Calu3 (cell line): ENCODE results near the gene SCNN1A. TPM values are rescaled to one million over a fixed set of nuclear protein-coding genes. Genes with fewer than 3 reads are reported as not detected.
A peak's percentile ranks its signal among the peaks of the same experiment; 100 is the strongest.
"Not testable (repeated sequence)": the region's sequence is repeated elsewhere in the genome, so short reads cannot be mapped to it uniquely, and the experiment has no call there.

ENCODE experiments used
- BruUV-seq: library from RNA; stranded (reverse); fragments of 400-500 nt; replicated peaks from 2 replicates; lab custom pipeline; 2021; lab: Mats Ljungman, UMichigan
- CTCF ChIA-PET: fragments of 300-600 bp; sonication (Branson Sonifier 250); formaldehyde crosslinking; loops from one replicate; lab custom pipeline; 2022; ENCODE audit warnings: antibody characterized with exemption; lab: Charles Lee
- DNase-seq: peaks from one replicate; pipeline ENCODE4 v3.0.0; 2022
- H3K27ac Mint-ChIP-seq: one replicate; pipeline ENCODE4 v1.8.0; 2022; ENCODE audit warnings: mixed read lengths; ENCODE audit not compliant: unreplicated experiment
- H3K27me3 Mint-ChIP-seq: one replicate; pipeline ENCODE4 v1.8.0; 2022; ENCODE audit warnings: mixed read lengths; ENCODE audit not compliant: unreplicated experiment
- H3K36me3 Mint-ChIP-seq: one replicate; pipeline ENCODE4 v1.8.0; 2022; ENCODE audit warnings: mild to moderate bottlenecking, moderate library complexity, mixed read lengths; ENCODE audit not compliant: insufficient read depth, unreplicated experiment
- H3K4me1 Mint-ChIP-seq: one replicate; pipeline ENCODE4 v1.8.0; 2022; ENCODE audit warnings: mild to moderate bottlenecking, low read depth, mixed read lengths; ENCODE audit not compliant: unreplicated experiment
- H3K4me3 Mint-ChIP-seq: one replicate; pipeline ENCODE4 v1.8.0; 2022; ENCODE audit warnings: mild to moderate bottlenecking, low read depth, moderate library complexity, mixed read lengths; ENCODE audit not compliant: unreplicated experiment
- H3K9me3 Mint-ChIP-seq: one replicate; pipeline ENCODE4 v1.8.0; 2022; ENCODE audit warnings: low read depth, mixed read lengths; ENCODE audit not compliant: unreplicated experiment
- intact Hi-C: fragments of 100-400 bp; cut with micrococcal nuclease; formaldehyde crosslinking; loops from one replicate; pipeline ENCODE4 v1.10.0; 2022; ENCODE audit not compliant: unreplicated experiment
- total RNA-seq: library from RNA; stranded (reverse); gene quantifications from 2 replicates; pipeline ENCODE4 v1.2.3, GENCODE V29; 2022
- TF ChIP-seq, protein P1 (sequence below): fragments of 200-600 bp; IDR thresholded peaks from one replicate; pipeline ENCODE4 v1.8.0; 2022; ENCODE audit warnings: antibody characterized with exemption; ENCODE audit not compliant: unreplicated experiment

The SCNN1A gene
- total RNA-seq, 1 experiment from 2014 or later = 53.5 TPM

GRCh38 chr12:6346235-6346832 is 29.0 kb downstream of the SCNN1A start:
- H3K9me3 Mint-ChIP-seq = peaks cover 3% of the 10 kb centered on the region
- DNase-seq = no peak
- intact Hi-C loops = loop anchor here (10.0 kb wide), 1 partner anchor 188 kb away; the partner anchor contains the start of gene GAPDH
- TF ChIP-seq, protein P1, sequence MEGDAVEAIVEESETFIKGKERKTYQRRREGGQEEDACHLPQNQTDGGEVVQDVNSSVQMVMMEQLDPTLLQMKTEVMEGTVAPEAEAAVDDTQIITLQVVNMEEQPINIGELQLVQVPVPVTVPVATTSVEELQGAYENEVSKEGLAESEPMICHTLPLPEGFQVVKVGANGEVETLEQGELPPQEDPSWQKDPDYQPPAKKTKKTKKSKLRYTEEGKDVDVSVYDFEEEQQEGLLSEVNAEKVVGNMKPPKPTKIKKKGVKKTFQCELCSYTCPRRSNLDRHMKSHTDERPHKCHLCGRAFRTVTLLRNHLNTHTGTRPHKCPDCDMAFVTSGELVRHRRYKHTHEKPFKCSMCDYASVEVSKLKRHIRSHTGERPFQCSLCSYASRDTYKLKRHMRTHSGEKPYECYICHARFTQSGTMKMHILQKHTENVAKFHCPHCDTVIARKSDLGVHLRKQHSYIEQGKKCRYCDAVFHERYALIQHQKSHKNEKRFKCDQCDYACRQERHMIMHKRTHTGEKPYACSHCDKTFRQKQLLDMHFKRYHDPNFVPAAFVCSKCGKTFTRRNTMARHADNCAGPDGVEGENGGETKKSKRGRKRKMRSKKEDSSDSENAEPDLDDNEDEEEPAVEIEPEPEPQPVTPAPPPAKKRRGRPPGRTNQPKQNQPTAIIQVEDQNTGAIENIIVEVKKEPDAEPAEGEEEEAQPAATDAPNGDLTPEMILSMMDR = no peak
- BruUV-seq = no TSS peak
- no peaks in the 10 kb centered on the region for H3K27me3 Mint-ChIP-seq
- H3K27ac Mint-ChIP-seq = peak overlapping the region; percentile 88
- CTCF ChIA-PET = interaction anchor here (0.8 to 2.6 kb wide), 3 partner anchors 11 to 145 kb away, joined by 3 to 25 read pairs (median 6); no protein-coding TSS in a partner anchor
- peaks cover 26% of the 10 kb centered on the region for H3K36me3 Mint-ChIP-seq
- H3K4me1 Mint-ChIP-seq = peaks cover 49% of the 10 kb centered on the region
- H3K4me3 Mint-ChIP-seq = no peak overlapping the region

GRCh38 chr12:6345319-6346091 is 29.9 kb downstream of the SCNN1A start:
- peaks cover 49% of the 10 kb centered on the region for H3K4me1 Mint-ChIP-seq
- peak overlapping the region; percentile 88 for H3K27ac Mint-ChIP-seq
- peaks cover 26% of the 10 kb centered on the region for H3K36me3 Mint-ChIP-seq
- no TSS peak for BruUV-seq
- H3K27me3 Mint-ChIP-seq = no peaks in the 10 kb centered on the region
- H3K9me3 Mint-ChIP-seq = peaks cover 3% of the 10 kb centered on the region
- peak; percentile 77 for DNase-seq
- TF ChIP-seq, protein P1 = no peak
- CTCF ChIA-PET = interaction anchor here (0.6 to 2.6 kb wide), 9 partner anchors 10 to 144 kb away, joined by 3 to 25 read pairs (median 3); no protein-coding TSS in a partner anchor
- intact Hi-C loops = loop anchor here (10.0 kb wide), 1 partner anchor 189 kb away; the partner anchor contains the start of gene GAPDH
- H3K4me3 Mint-ChIP-seq = peak overlapping the region; percentile 20

DNA sequence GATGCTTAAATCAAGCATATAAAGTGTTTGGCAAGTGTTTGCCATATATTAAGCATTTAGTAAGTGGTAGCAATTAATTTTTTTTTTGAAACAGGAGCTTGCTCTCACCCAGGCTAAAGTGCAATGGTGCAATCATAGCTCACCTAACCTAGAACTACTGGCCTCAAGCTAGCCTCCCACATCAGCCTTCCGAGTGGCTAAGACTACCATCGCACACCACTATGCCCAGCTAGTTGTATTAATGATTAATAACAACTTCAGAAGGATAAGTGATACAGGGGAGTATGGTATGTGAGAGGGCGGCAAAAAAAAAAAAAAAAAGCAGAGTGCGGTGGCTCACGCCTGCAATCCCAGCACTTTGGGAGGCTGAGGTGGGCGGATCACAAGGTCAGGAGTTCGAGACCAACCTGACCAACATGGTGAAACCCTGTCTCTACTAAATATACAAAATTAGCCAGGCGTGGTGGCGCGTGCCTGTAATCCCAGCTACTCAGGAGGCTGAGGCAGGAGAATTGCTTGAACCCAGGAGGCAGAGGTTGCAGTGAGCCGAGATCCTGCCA is 31.2 kb downstream of the SCNN1A start:
- not testable (repeated sequence) for DNase-seq, BruUV-seq, H3K4me3 Mint-ChIP-seq, H3K27me3 Mint-ChIP-seq, H3K9me3 Mint-ChIP-seq
- intact Hi-C loops = loop anchor here (10.0 kb wide), 1 partner anchor 191 kb away; the partner anchor contains the start of gene GAPDH
- Mint-ChIP-seq H3K27ac (peak overlapping the region; percentile 64), H3K4me1 (peaks cover 49% of the 10 kb centered on the region), H3K36me3 (peaks cover 26% of the 10 kb centered on the region)
- CTCF ChIA-PET = interaction anchor here (0.6 to 0.7 kb wide), 2 partner anchors 21 to 233 kb away, joined by 3 to 4 read pairs; no protein-coding TSS in a partner anchor

DNA sequence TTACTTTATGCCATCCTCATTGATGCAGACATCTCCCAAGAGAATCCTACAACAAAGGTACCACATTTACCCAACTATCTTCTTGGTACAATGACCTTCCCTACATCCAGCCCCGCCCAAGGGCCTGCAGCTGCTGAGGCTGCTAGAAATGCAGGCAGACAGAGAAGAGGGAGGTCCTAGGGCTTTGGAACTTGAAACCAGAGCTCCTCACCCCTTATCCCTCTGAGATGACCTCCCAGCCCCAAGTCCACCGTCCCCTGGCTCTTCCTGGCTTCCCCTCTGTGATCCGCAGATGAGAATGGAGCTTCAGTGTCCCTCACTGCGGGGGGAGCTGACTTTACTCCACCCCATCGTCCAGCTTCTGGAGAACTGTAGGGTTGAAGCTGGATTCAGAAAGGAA is 31.8 kb downstream of the SCNN1A start:
- Mint-ChIP-seq H3K9me3 (peaks cover 3% of the 10 kb centered on the region), H3K27me3 (no peaks in the 10 kb centered on the region), H3K4me1 (peaks cover 49% of the 10 kb centered on the region), H3K36me3 (peaks cover 26% of the 10 kb centered on the region), H3K27ac (peak overlapping the region; percentile 21), H3K4me3 (no peak overlapping the region)
- intact Hi-C loops = loop anchor here (1.0 to 10.0 kb wide), 2 partner anchors 28 to 191 kb away; partner anchors contain the start of gene GAPDH
- no peak for DNase-seq
- CTCF ChIA-PET = interaction anchor here (0.6 to 0.7 kb wide), 2 partner anchors 20 to 234 kb away, joined by 3 to 4 read pairs; no protein-coding TSS in a partner anchor
- TF ChIP-seq, protein P1 = no peak
- no TSS peak for BruUV-seq
